Panc1 (cell line): ENCODE measurements around the gene SCAP.

ENCODE experiments used
- POLR2AphosphoS5 ChIP-seq: IDR thresholded peaks from 2 replicates; pipeline ENCODE4 v1.6.1; 2012; ENCODE audit warnings: mild to moderate bottlenecking, low read depth, low read length, moderate library complexity
- TCF7L2 ChIP-seq: IDR thresholded peaks from 2 replicates; pipeline ENCODE4 v1.6.1; 2011; ENCODE audit warnings: mild to moderate bottlenecking, low read depth, low read length, inconsistent platforms
- TF ChIP-seq, protein P1 (sequence below): fragments of 450-650 bp; IDR thresholded peaks from 2 replicates; pipeline ENCODE4 v1.5.1; 2017; ENCODE audit warnings: mild to moderate bottlenecking
- TF ChIP-seq, protein P2 (sequence below), 2 experiments: IDR thresholded peaks; 2 replicates each; pipeline ENCODE4 v1.6.1; 2011 to 2012; ENCODE audit warnings: low read depth in 2 of 2, control low read depth in 1 of 2, low read length in 1 of 2, mild to moderate bottlenecking in 1 of 2, moderate library complexity in 1 of 2; ENCODE audit not compliant: insufficient read depth in 1 of 2

DNA sequence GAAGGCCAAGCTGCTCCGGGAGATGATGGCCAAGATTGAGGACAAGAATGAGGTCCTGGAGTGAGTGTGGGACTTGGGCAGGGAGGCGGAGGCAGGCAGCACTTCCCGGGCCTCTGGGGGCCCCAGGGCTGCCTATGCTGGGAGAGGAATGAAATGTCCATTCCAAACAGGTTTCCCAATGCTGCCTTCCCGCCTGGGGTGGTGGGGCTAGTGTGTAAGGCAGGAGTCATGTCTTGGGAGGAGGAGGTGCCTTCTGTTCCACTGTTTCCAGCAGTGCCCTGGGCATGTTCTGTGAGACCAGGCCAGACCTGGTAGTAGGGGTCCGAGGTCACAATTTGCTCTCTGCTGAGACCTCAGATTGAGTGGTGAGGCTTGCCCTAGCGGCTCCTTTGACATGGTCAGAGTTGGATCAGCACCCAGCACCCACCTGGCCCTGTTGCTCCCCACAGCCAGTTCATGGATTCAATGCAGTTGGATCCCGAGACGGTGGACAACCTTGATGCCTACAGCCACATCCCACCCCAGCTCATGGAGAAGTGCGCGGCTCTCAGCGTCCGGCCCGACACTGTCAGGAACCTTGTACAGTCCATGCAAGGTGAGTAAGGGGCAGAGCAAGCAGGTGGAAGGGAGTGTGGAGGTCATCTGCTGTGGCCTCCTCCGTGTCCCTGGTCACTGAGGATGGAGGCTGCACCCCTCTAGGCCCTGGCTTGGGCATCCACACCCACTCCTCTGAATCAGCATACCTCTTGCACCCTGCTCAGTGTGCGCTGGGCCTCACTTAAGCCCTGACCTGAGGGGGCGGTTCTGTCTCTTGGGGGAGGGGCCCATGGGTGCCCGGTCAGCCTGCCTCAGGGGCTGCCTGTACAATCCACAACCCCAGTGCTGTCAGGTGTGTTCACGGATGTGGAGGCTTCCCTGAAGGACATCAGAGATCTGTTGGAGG, 67.6 kb downstream of the SCAP start:
- TF ChIP-seq POLR2AphosphoS5 (no peak), TCF7L2 (no peak)
- TF ChIP-seq, protein P1, sequence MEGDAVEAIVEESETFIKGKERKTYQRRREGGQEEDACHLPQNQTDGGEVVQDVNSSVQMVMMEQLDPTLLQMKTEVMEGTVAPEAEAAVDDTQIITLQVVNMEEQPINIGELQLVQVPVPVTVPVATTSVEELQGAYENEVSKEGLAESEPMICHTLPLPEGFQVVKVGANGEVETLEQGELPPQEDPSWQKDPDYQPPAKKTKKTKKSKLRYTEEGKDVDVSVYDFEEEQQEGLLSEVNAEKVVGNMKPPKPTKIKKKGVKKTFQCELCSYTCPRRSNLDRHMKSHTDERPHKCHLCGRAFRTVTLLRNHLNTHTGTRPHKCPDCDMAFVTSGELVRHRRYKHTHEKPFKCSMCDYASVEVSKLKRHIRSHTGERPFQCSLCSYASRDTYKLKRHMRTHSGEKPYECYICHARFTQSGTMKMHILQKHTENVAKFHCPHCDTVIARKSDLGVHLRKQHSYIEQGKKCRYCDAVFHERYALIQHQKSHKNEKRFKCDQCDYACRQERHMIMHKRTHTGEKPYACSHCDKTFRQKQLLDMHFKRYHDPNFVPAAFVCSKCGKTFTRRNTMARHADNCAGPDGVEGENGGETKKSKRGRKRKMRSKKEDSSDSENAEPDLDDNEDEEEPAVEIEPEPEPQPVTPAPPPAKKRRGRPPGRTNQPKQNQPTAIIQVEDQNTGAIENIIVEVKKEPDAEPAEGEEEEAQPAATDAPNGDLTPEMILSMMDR: no peak
- TF ChIP-seq, protein P2, sequence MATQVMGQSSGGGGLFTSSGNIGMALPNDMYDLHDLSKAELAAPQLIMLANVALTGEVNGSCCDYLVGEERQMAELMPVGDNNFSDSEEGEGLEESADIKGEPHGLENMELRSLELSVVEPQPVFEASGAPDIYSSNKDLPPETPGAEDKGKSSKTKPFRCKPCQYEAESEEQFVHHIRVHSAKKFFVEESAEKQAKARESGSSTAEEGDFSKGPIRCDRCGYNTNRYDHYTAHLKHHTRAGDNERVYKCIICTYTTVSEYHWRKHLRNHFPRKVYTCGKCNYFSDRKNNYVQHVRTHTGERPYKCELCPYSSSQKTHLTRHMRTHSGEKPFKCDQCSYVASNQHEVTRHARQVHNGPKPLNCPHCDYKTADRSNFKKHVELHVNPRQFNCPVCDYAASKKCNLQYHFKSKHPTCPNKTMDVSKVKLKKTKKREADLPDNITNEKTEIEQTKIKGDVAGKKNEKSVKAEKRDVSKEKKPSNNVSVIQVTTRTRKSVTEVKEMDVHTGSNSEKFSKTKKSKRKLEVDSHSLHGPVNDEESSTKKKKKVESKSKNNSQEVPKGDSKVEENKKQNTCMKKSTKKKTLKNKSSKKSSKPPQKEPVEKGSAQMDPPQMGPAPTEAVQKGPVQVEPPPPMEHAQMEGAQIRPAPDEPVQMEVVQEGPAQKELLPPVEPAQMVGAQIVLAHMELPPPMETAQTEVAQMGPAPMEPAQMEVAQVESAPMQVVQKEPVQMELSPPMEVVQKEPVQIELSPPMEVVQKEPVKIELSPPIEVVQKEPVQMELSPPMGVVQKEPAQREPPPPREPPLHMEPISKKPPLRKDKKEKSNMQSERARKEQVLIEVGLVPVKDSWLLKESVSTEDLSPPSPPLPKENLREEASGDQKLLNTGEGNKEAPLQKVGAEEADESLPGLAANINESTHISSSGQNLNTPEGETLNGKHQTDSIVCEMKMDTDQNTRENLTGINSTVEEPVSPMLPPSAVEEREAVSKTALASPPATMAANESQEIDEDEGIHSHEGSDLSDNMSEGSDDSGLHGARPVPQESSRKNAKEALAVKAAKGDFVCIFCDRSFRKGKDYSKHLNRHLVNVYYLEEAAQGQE (IDR thresholded peaks at IDR 0.05; ENCODE audit: insufficient read depth in 1 of 2, low read depth in 2 of 2, low read length in 1 of 2): no peak
